CD14-positive monocyte (primary cell): ENCODE results near the gene ARFGEF2. TPM values are rescaled to one million over a fixed set of nuclear protein-coding genes. Genes with fewer than 3 reads are reported as not detected.
"Not testable (repeated sequence)": the region's sequence is repeated elsewhere in the genome, so short reads cannot be mapped to it uniquely, and the experiment has no call there.

Experiments
- DNase-seq, 3 donors: peaks; one replicate each; pipeline ENCODE4 v3.0.0-alpha.2; 2011 to 2022
- H2AFZ ChIP-seq: 2 replicates; pipeline ENCODE4 v1.6.0; 2012; ENCODE audit warnings: mild to moderate bottlenecking, low read depth, low read length, inconsistent platforms; ENCODE audit not compliant: insufficient read depth, poor library complexity, severe bottlenecking
- H3K27ac ChIP-seq, 2 donors: 1 replicate in 1 of 2; 2 replicates in 1 of 2; pipeline ENCODE4 v1.5.1; 2012 to 2013; ENCODE audit warnings: low read length in 2 of 2, control low read depth in 1 of 2, inconsistent platforms in 1 of 2, low read depth in 1 of 2, mild to moderate bottlenecking in 1 of 2
- H3K27me3 ChIP-seq, 2 donors: one replicate each; pipeline versions ENCODE4 v1.6.0 to v1.6.1; 2011 to 2013; ENCODE audit warnings: low read length in 2 of 2; ENCODE audit not compliant: control insufficient read depth in 2 of 2, insufficient read depth in 2 of 2
- H3K36me3 ChIP-seq, 2 donors: replicated peaks in 1 of 2; 1 replicate in 1 of 2; 2 replicates in 1 of 2; pipeline versions ENCODE4 v1.5.1 to v1.6.1; 2012 to 2013; ENCODE audit warnings: low read length in 2 of 2, control low read depth in 1 of 2, inconsistent platforms in 1 of 2, mild to moderate bottlenecking in 1 of 2; ENCODE audit not compliant: insufficient read depth in 2 of 2, control insufficient read depth in 1 of 2
- H3K4me1 ChIP-seq, 2 donors: 1 replicate in 1 of 2; 2 replicates in 1 of 2; pipeline versions ENCODE4 v1.5.1 to v1.6.1; 2012 to 2013; ENCODE audit warnings: low read length in 2 of 2, control low read depth in 1 of 2, inconsistent platforms in 1 of 2, mild to moderate bottlenecking in 1 of 2, moderate library complexity in 1 of 2; ENCODE audit not compliant: insufficient read depth in 2 of 2, control insufficient read depth in 1 of 2
- H3K4me2 ChIP-seq: replicated peaks from 2 replicates; pipeline ENCODE3; 2012; ENCODE audit warnings: low read length, moderate library complexity, mild to moderate bottlenecking; ENCODE audit not compliant: poor library complexity, severe bottlenecking; ENCODE audit errors: extremely low read depth
- H3K4me3 ChIP-seq, 3 experiments: fragments of 200-600 bp in 1 of 3; sonication (generic) in 1 of 3; replicated peaks in 1 of 3; 1 replicate in 2 of 3; 2 replicates in 1 of 3; pipeline ENCODE4 v1.5.1; 2011 to 2013; ENCODE audit warnings: low read length in 3 of 3, mild to moderate bottlenecking in 3 of 3, control low read depth in 2 of 3, low read depth in 2 of 3, inconsistent platforms in 1 of 3, moderate library complexity in 1 of 3
- H3K79me2 ChIP-seq: 2 replicates; pipeline ENCODE4 v1.6.0; 2012; ENCODE audit warnings: mild to moderate bottlenecking, control low read depth, inconsistent platforms, low read length, moderate library complexity; ENCODE audit not compliant: insufficient read depth
- H3K9ac ChIP-seq: 2 replicates; pipeline ENCODE4 v1.6.0; 2017; ENCODE audit warnings: low read length, mild to moderate bottlenecking; ENCODE audit not compliant: insufficient read depth, poor library complexity, severe bottlenecking
- H3K9me3 ChIP-seq, 2 donors: replicated peaks in 1 of 2; 1 replicate in 1 of 2; 2 replicates in 1 of 2; pipeline versions ENCODE4 v1.5.1 to v1.6.1; 2012 to 2013; ENCODE audit warnings: low read length in 2 of 2, control low read depth in 1 of 2; ENCODE audit not compliant: control insufficient read depth in 1 of 2, insufficient read depth in 1 of 2
- H4K20me1 ChIP-seq: 2 replicates; pipeline ENCODE4 v1.6.0; 2012; ENCODE audit warnings: mild to moderate bottlenecking, low read length, control low read depth, moderate library complexity; ENCODE audit not compliant: insufficient read depth
- H3K27ac Mint-ChIP-seq, 7 donors: one replicate each; pipeline ENCODE4 v1.8.0; 2020; ENCODE audit warnings: mild to moderate bottlenecking in 7 of 7, mixed read lengths in 7 of 7, moderate library complexity in 6 of 7, inconsistent platforms in 2 of 7
- H3K27me3 Mint-ChIP-seq, 3 donors: one replicate each; pipeline ENCODE4 v1.8.0; 2021 to 2022; ENCODE audit warnings: low read depth in 3 of 3, mild to moderate bottlenecking in 3 of 3, mixed read lengths in 3 of 3, moderate library complexity in 3 of 3, inconsistent platforms in 1 of 3
- H3K36me3 Mint-ChIP-seq, 2 donors: one replicate each; pipeline ENCODE4 v1.8.0; 2020; ENCODE audit warnings: mixed read lengths in 2 of 2, inconsistent platforms in 1 of 2, mild to moderate bottlenecking in 1 of 2
- H3K4me1 Mint-ChIP-seq: one replicate; pipeline ENCODE4 v1.8.0; 2020; ENCODE audit warnings: mild to moderate bottlenecking, mixed read lengths
- H3K4me3 Mint-ChIP-seq, 2 donors: one replicate each; pipeline ENCODE4 v1.8.0; 2020; ENCODE audit warnings: mild to moderate bottlenecking in 2 of 2, mixed read lengths in 2 of 2, moderate library complexity in 1 of 2
- H3K9me3 Mint-ChIP-seq, 7 donors: one replicate each; pipeline ENCODE4 v1.8.0; 2020 to 2022; ENCODE audit warnings: mixed read lengths in 7 of 7, mild to moderate bottlenecking in 6 of 7, moderate library complexity in 6 of 7, inconsistent platforms in 2 of 7
- WGBS: methylation state at CpG from one replicate; pipeline ENCODE4 v1.1.5; 2013; ENCODE audit warnings: missing lambda C conversion rate; ENCODE audit not compliant: insufficient coverage; 5-methylcytosine and 5-hydroxymethylcytosine counted together
- intact Hi-C, 2 donors: fragments of 100-400 bp; cut with micrococcal nuclease; formaldehyde crosslinking; loops; one replicate each; pipeline versions ENCODE4 v1.15.0 to v1.15.1; 2023
- polyA plus RNA-seq, 3 donors: library from polyadenylated mRNA; depleted of rRNA in 1 of 3; unstranded in 2 of 3; stranded (reverse) in 1 of 3; fragments of 300-500 nt in 2 of 3; fragments of >200 nt in 1 of 3; fragmentation: Illumina TruSeq in 2 of 3; gene quantifications; 1 replicate in 2 of 3; 2 replicates in 1 of 3; pipeline ENCODE4 v1.2.3, GENCODE V29; 2012 to 2021
- TF ChIP-seq, protein P1 (sequence below): fragments of 200-600 bp; IDR thresholded peaks from one replicate; pipeline ENCODE4 v1.8.0; 2022; ENCODE audit warnings: antibody characterized with exemption, mild to moderate bottlenecking

The ARFGEF2 gene
- polyA plus RNA-seq, 3 donors, result 4.6 to 10.9 (median 5.5) TPM

GRCh38 chr20:48886811-48887210 lies 34.7 kb upstream of the ARFGEF2 start:
- Histone ChIP-seq H3K27ac (no peak overlapping the region), H3K79me2 (no peaks in the 10 kb centered on the region), H3K9me3 (peaks cover 8 to 10% of the 10 kb centered on the region in 2 donors), H3K4me3 (no peak overlapping the region), H4K20me1 (no peaks in the 10 kb centered on the region), H3K4me2 (no peak overlapping the region), H3K9ac (no peak overlapping the region), H3K27me3 (no peaks in the 10 kb centered on the region), H3K36me3 (no peaks in the 10 kb centered on the region), H2AFZ (no peak overlapping the region), H3K4me1 (peaks cover 0 to 4% of the 10 kb centered on the region in 2 donors)
- H3K4me3 Mint-ChIP-seq, result no peak overlapping the region
- peaks cover 9 to 15% (median 11%) of the 10 kb centered on the region in 7 donors for H3K9me3 Mint-ChIP-seq
- intact Hi-C loops, result loop anchor here in 1 of 2 donors (5.0 kb wide), 1 partner anchor 55 kb away; no protein-coding TSS in a partner anchor
- H3K27me3 Mint-ChIP-seq, result peaks cover 0 to 11% (median 0%) of the 10 kb centered on the region in 3 donors
- peaks cover 11% of the 10 kb centered on the region for H3K4me1 Mint-ChIP-seq
- no peaks in the 10 kb centered on the region for H3K36me3 Mint-ChIP-seq
- TF ChIP-seq, protein P1, sequence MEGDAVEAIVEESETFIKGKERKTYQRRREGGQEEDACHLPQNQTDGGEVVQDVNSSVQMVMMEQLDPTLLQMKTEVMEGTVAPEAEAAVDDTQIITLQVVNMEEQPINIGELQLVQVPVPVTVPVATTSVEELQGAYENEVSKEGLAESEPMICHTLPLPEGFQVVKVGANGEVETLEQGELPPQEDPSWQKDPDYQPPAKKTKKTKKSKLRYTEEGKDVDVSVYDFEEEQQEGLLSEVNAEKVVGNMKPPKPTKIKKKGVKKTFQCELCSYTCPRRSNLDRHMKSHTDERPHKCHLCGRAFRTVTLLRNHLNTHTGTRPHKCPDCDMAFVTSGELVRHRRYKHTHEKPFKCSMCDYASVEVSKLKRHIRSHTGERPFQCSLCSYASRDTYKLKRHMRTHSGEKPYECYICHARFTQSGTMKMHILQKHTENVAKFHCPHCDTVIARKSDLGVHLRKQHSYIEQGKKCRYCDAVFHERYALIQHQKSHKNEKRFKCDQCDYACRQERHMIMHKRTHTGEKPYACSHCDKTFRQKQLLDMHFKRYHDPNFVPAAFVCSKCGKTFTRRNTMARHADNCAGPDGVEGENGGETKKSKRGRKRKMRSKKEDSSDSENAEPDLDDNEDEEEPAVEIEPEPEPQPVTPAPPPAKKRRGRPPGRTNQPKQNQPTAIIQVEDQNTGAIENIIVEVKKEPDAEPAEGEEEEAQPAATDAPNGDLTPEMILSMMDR, result no peak
- WGBS, result 100% methylated on average over 1 of the region's 2 CpGs
- no peak for DNase-seq
- peak overlapping the region in 1 of 7 donors; percentile 28 for H3K27ac Mint-ChIP-seq

GRCh38 chr20:48888517-48888916 lies 33.0 kb upstream of the ARFGEF2 start:
- not testable (repeated sequence) for DNase-seq

More at GRCh38 chr20:48888517-48888916, 33.0 kb upstream of the ARFGEF2 start:
- WGBS, result no CpG with 5 or more reads among the region's 6 CpGs
- H3K9me3 ChIP-seq, result peaks cover 9 to 12% of the 10 kb centered on the region in 2 donors
- H3K36me3 Mint-ChIP-seq, H3K4me1 Mint-ChIP-seq, H2AFZ ChIP-seq, H3K27me3 ChIP-seq, H3K9ac ChIP-seq, H3K4me3 Mint-ChIP-seq, H3K27ac Mint-ChIP-seq, H3K27ac ChIP-seq, H4K20me1 ChIP-seq, H3K4me1 ChIP-seq, H3K36me3 ChIP-seq, H3K79me2 ChIP-seq, H3K4me3 ChIP-seq, H3K4me2 ChIP-seq: not testable (repeated sequence)
- peaks cover 12 to 23% (median 17%) of the 10 kb centered on the region in 7 donors for H3K9me3 Mint-ChIP-seq
- peaks cover 0 to 11% (median 0%) of the 10 kb centered on the region in 3 donors for H3K27me3 Mint-ChIP-seq
- intact Hi-C loops, result loop anchor here in 1 of 2 donors (5.0 kb wide), 1 partner anchor 56 kb away; no protein-coding TSS in a partner anchor
